OCI-LY1 (cell line): ENCODE measurements around the gene CARS1.

Source experiments
- H2AFZ ChIP-seq: fragments of 200-600 bp; sonication (generic), shearing (Covaris generic); 2 replicates; pipeline ENCODE4 v1.6.0; 2014; ENCODE audit warnings: antibody characterized with exemption, mild to moderate bottlenecking, low read length
- H3F3A ChIP-seq: fragments of 200-600 bp; sonication (generic), shearing (Covaris generic); 2 replicates; pipeline ENCODE4 v1.6.0; 2014; ENCODE audit warnings: mild to moderate bottlenecking, antibody characterized with exemption, low read length, moderate library complexity; ENCODE audit not compliant: insufficient read depth
- H3K27ac ChIP-seq: fragments of 200-600 bp; sonication (generic); 2 replicates; pipeline ENCODE4 v1.5.1; 2014; ENCODE audit warnings: low read length, mixed run types, mild to moderate bottlenecking, low read depth; ENCODE audit not compliant: poor library complexity, severe bottlenecking
- H3K27me3 ChIP-seq: fragments of 200-600 bp; sonication (generic); 2 replicates; pipeline ENCODE4 v1.6.0; 2014; ENCODE audit warnings: antibody characterized with exemption, mild to moderate bottlenecking, low read length, moderate library complexity; ENCODE audit not compliant: insufficient read depth
- H3K36me3 ChIP-seq: fragments of 200-600 bp; sonication (generic); 2 replicates; pipeline ENCODE4 v1.6.1; 2014; ENCODE audit warnings: mild to moderate bottlenecking, antibody characterized with exemption, low read length, moderate library complexity, mixed read lengths; ENCODE audit not compliant: insufficient read depth
- H3K4me1 ChIP-seq: fragments of 200-600 bp; sonication (generic); 2 replicates; pipeline ENCODE4 v1.5.1; 2014; ENCODE audit warnings: mild to moderate bottlenecking, low read length, moderate library complexity; ENCODE audit not compliant: insufficient read depth, severe bottlenecking
- H3K4me2 ChIP-seq: fragments of 200-600 bp; sonication (generic), shearing (Covaris generic); 2 replicates; pipeline ENCODE4 v1.6.1; 2014; ENCODE audit warnings: low read length
- H3K4me3 ChIP-seq: fragments of 200-600 bp; sonication (generic); 2 replicates; pipeline ENCODE4 v1.5.1; 2014; ENCODE audit warnings: low read length, low read depth, mild to moderate bottlenecking, mixed read lengths; ENCODE audit not compliant: poor library complexity, severe bottlenecking
- H3K79me2 ChIP-seq: fragments of 200-600 bp; shearing (Covaris generic); 2 replicates; pipeline ENCODE4 v1.6.1; 2016; ENCODE audit warnings: mixed run types, low read length, mixed read lengths; ENCODE audit not compliant: insufficient read depth
- H3K9ac ChIP-seq: fragments of 200-600 bp; sonication (generic), shearing (Covaris generic); 2 replicates; pipeline ENCODE4 v1.6.1; 2014; ENCODE audit warnings: mild to moderate bottlenecking, low read length, mixed read lengths
- H3K9me2 ChIP-seq: fragments of 200-600 bp; sonication (generic), shearing (Covaris generic); 2 replicates; pipeline ENCODE4 v1.6.1; 2014; ENCODE audit warnings: low read depth, mild to moderate bottlenecking, low read length, mixed read lengths
- H3K9me3 ChIP-seq: fragments of 200-600 bp; shearing (Covaris generic); 2 replicates; pipeline ENCODE4 v1.6.1; 2014; ENCODE audit warnings: low read length, mixed read lengths
- H4K20me1 ChIP-seq: fragments of 200-600 bp; sonication (generic), shearing (Covaris generic); 2 replicates; pipeline ENCODE4 v1.6.0; 2016; ENCODE audit warnings: mild to moderate bottlenecking, low read length; ENCODE audit not compliant: insufficient read depth
- CTCF ChIP-seq: fragments of 200-600 bp; sonication (generic), shearing (Covaris generic); IDR thresholded peaks from 2 replicates; pipeline ENCODE4 v1.5.1; 2017; ENCODE audit warnings: mild to moderate bottlenecking, antibody characterized with exemption, low read length, moderate library complexity, mixed read lengths
- EZH2 ChIP-seq: fragments of 200-600 bp; sonication (generic), shearing (Covaris generic); IDR thresholded peaks from 2 replicates; pipeline ENCODE4 v1.8.0; 2017; ENCODE audit warnings: borderline replicate concordance, mixed run types, mild to moderate bottlenecking, antibody characterized with exemption, low read length, moderate library complexity, mixed read lengths

CARS1 gene

DNA sequence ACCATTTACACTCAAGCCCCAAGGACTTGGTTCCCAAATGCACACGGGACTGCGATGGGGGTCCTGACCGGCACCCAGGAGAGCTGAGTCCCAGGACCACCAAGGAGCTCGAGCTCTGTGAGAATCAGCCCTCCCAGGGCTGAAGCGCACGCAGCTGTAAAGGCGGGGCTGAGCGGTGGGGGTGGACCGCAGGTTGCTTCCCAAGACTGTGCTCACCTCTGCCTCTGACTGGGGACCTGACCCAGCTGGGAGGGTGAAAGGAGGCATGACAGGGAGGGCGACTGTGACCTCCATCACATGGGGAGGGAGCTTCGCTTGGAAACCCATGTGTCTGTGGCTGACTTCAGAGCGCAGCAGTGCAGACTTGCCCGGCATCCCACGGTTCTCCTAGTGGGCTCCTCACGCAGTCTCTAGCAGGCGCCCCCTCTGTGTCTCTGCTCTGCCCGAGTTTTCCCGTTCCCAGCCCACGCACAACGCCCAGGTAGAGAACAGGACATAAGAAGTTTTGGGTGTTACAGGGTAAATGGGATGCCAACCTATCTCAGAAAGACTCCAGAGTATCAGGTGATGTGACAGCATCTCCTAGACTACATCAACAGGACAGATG lies 49.7 kb downstream of the CARS1 start:
- no peak overlapping the region for H3K27ac ChIP-seq
- no peak for TF ChIP-seq EZH2
- no peak for TF ChIP-seq CTCF

GRCh38 chr11:3006505-3007260 lies 50.5 kb downstream of the CARS1 start:
- no peaks in the 10 kb centered on the region for H3K9me3 ChIP-seq
- TF ChIP-seq EZH2 (no peak), CTCF (no peak)
- no peak overlapping the region for H2AFZ ChIP-seq
- no peaks in the 10 kb centered on the region for H3K4me1 ChIP-seq
- H3K79me2 ChIP-seq, result no peaks in the 10 kb centered on the region
- no peaks in the 10 kb centered on the region for H3F3A ChIP-seq
- H3K4me3 ChIP-seq, result no peak overlapping the region
- H3K27me3 ChIP-seq, result no peaks in the 10 kb centered on the region
- no peaks in the 10 kb centered on the region for H4K20me1 ChIP-seq
- no peak overlapping the region for H3K4me2 ChIP-seq
- H3K36me3 ChIP-seq, result peaks cover 31% of the 10 kb centered on the region
- H3K9me2 ChIP-seq, result no peaks in the 10 kb centered on the region
- no peak overlapping the region for H3K27ac ChIP-seq
- H3K9ac ChIP-seq, result no peak overlapping the region

More for the DNA sequence above, 49.7 kb downstream of the CARS1 start:
- Histone ChIP-seq H3K9me3 (no peaks in the 10 kb centered on the region), H3K27me3 (no peaks in the 10 kb centered on the region), H3K36me3 (peaks cover 32% of the 10 kb centered on the region), H4K20me1 (no peaks in the 10 kb centered on the region), H2AFZ (no peak overlapping the region), H3K9me2 (no peaks in the 10 kb centered on the region), H3K4me1 (no peaks in the 10 kb centered on the region), H3K9ac (no peak overlapping the region), H3K4me2 (no peak overlapping the region), H3K4me3 (no peak overlapping the region), H3K79me2 (no peaks in the 10 kb centered on the region), H3F3A (no peaks in the 10 kb centered on the region)

DNA sequence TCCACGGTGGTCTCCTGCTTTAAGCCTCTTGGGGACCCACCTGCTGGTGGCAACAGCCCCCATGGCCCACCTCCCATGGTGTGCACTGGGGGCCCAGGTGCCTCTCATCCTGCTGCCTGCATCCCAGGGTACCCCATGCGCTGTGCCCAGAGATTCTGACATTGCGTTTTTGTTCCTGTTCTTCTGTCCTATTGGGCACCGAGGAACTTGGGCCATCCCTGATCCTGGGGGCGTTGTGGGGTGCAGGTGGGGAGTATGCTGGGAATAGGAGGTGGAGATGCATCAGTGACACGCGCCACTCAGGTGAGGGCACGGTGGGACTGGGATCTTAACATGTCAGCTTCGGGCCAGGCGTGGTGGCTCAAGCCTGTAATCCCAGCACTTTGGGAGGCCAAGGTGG lies 52.7 kb downstream of the CARS1 start:
- H3K79me2 ChIP-seq, result no peaks in the 10 kb centered on the region
- no peaks in the 10 kb centered on the region for H3K9me3 ChIP-seq
- peaks cover 24% of the 10 kb centered on the region; the same call in 1 of the 2 replicates for H3K36me3 ChIP-seq
- no peaks in the 10 kb centered on the region for H3K4me1 ChIP-seq
- H3K9ac ChIP-seq, result no peak overlapping the region
- H3K4me3 ChIP-seq, result no peak overlapping the region
- H2AFZ ChIP-seq, result no peak overlapping the region
- H4K20me1 ChIP-seq, result no peaks in the 10 kb centered on the region
- H3K4me2 ChIP-seq, result no peak overlapping the region
- no peaks in the 10 kb centered on the region for H3K27me3 ChIP-seq
- no peak overlapping the region for H3K27ac ChIP-seq
- no peak for TF ChIP-seq EZH2
- H3F3A ChIP-seq, result no peaks in the 10 kb centered on the region
- H3K9me2 ChIP-seq, result no peaks in the 10 kb centered on the region
